ENCODE measurements around the gene CD86. TPM values are rescaled to one million over a fixed set of nuclear protein-coding genes. Genes with fewer than 3 reads are reported as not detected.

Gene CD86
- total and polyA plus RNA-seq, 2 of the 8 experiments (the other 6 are each of a cell fraction or from before 2014, with no cell fraction given), result 0.12 to 0.30 TPM

DNA sequence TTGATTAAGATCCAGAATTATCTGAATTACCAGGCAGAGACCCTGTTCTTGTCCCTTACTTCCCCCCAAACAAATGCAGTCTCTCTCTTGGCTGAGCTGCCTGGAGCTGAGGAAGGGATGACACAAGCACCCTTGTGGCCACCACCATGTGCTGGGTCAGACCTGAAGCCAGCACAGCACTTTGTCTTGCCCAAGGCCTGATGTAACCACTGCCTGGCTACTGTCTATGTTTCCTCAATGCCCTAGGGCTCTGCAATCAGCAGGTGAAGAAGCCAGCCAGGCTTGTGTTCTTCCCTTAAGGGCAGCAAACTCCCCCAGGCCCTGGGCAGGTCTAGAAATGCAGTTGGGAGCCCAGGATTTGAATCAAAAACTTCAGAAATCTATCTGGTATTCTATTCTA lies 112.5 kb downstream of the CD86 start:
- Histone ChIP-seq H3K4me1 (replicated peaks in 1 of 4; ENCODE audit: control insufficient read depth in 3 of 4, insufficient read depth in 4 of 4, low read length in 3 of 4) (no peaks in the 10 kb centered on the region), H2BK5ac (ENCODE audit: low read depth, low read length) (no peak overlapping the region), H4K20me1 (replicated peaks in 1 of 2; ENCODE audit: control insufficient read depth in 1 of 2, insufficient read depth in 2 of 2, low read length in 2 of 2) (no peaks in the 10 kb centered on the region), H3K18ac (ENCODE audit: extremely low read depth, low read length) (no peak overlapping the region), H2BK15ac (ENCODE audit: low read length) (no peak overlapping the region), H3K4ac (replicated peaks; ENCODE audit: insufficient read length, low read depth, low read length) (no peak overlapping the region), H3K79me2 (ENCODE audit: control insufficient read depth in 1 of 2, insufficient read depth in 2 of 2, low read length in 2 of 2) (no peaks in the 10 kb centered on the region), H2BK20ac (ENCODE audit: low read length) (no peak overlapping the region), H3K79me1 (ENCODE audit: low read depth, low read length) (no peaks in the 10 kb centered on the region), H2BK12ac (ENCODE audit: low read depth, low read length) (no peak overlapping the region), H2AFZ (ENCODE audit: low read length) (no peak overlapping the region), H3K23me2 (ENCODE audit: low read depth, low read length) (no peaks in the 10 kb centered on the region), H3K4me2 (ENCODE audit: insufficient read depth in 1 of 2, low read depth in 2 of 2, low read length in 2 of 2) (no peak overlapping the region), H3K9me3 (ENCODE audit: insufficient read depth in 2 of 2, low read depth in 1 of 2, low read length in 1 of 2) (peaks cover 0 to 4% of the 10 kb centered on the region in 2 experiments; a peak in 1 of 4 replicates), H4K91ac (replicated peaks; ENCODE audit: insufficient read length, low read length) (no peak overlapping the region), H4K5ac (ENCODE audit: insufficient read length, low read depth, low read length) (no peak overlapping the region), H2AK5ac (ENCODE audit: low read depth, low read length) (no peak overlapping the region), H3K14ac (ENCODE audit: insufficient read length) (no peak overlapping the region), H3K27me3 (replicated peaks in 1 of 4; ENCODE audit: control insufficient read depth in 3 of 4, extremely low read depth in 1 of 4, insufficient read depth in 3 of 4, low read length in 3 of 4) (no peaks in the 10 kb centered on the region; a peak in 1 of 7 replicates), H3K4me3 (ENCODE audit: extremely low read depth in 1 of 4, insufficient read depth in 2 of 4, low read depth in 3 of 4, low read length in 4 of 4) (no peak overlapping the region), H3K56ac (replicated peaks; ENCODE audit: insufficient read length, low read depth, low read length) (no peak overlapping the region), H3K36me3 (ENCODE audit: control insufficient read depth in 2 of 4, insufficient read depth in 4 of 4, low read length in 3 of 4) (no peaks in the 10 kb centered on the region), H4K8ac (ENCODE audit: extremely low read depth, insufficient read depth, low read length) (no peak overlapping the region), H3K23ac (ENCODE audit: insufficient read length) (no peak overlapping the region), H3K27ac (ENCODE audit: low read depth, low read length) (no peak overlapping the region), H2BK120ac (replicated peaks; ENCODE audit: low read depth, low read length) (no peak overlapping the region), H3K9ac (replicated peaks in 1 of 4; ENCODE audit: extremely low read depth in 1 of 4, low read depth in 3 of 4, low read length in 3 of 4) (no peak overlapping the region)
- CTCF ChIA-PET (ENCODE audit: partially characterized antibody), result interaction anchor here (1.2 kb wide), 1 partner anchor 66 kb away, joined by 3 read pairs; no protein-coding TSS in a partner anchor
- FAIRE-seq (no peak), DNase-seq (ENCODE audit: low read depth in 1 of 2, low spot score in 2 of 2) (no peak)
- POLR2A ChIA-PET (ENCODE audit: partially characterized antibody), result no interaction called here
- no peak for TF ChIP-seq SP2 (IDR thresholded peaks at IDR 0.05; ENCODE audit: low read length)
- TF ChIP-seq TAF7 (optimal IDR thresholded peaks at IDR 0.05; ENCODE audit: borderline replicate concordance, low read depth, low read length), result no peak
- no peak for TF ChIP-seq RFX5 (IDR thresholded peaks at IDR 0.05; ENCODE audit: borderline replicate concordance, low read depth, low read length)
- TF ChIP-seq CREB1 (IDR thresholded peaks at IDR 0.05), result no peak
- no peak for TF ChIP-seq CTCF (IDR thresholded peaks at IDR 0.05; ENCODE audit: control extremely low read depth in 1 of 3, insufficient read depth in 1 of 3, low read depth in 1 of 3, low read length in 3 of 3)
- no peak for TF ChIP-seq SRF (IDR thresholded peaks at IDR 0.05; ENCODE audit: low read depth, low read length)
- no peak for TF ChIP-seq GABPA (IDR thresholded peaks at IDR 0.05; ENCODE audit: borderline replicate concordance, insufficient read depth, low read length)
- no peak for TF ChIP-seq SAP30 (IDR thresholded peaks at IDR 0.05; ENCODE audit: insufficient read depth, insufficient replicate concordance, low read length)
- no peak for TF ChIP-seq FOSL1 (IDR thresholded peaks at IDR 0.05; ENCODE audit: insufficient read depth, low read depth, low read length)
- TF ChIP-seq TAF1 (IDR thresholded peaks at IDR 0.05; ENCODE audit: low read depth, low read length), result no peak
- TF ChIP-seq CHD1 (IDR thresholded peaks at IDR 0.05; ENCODE audit: low read depth, low read length), result no peak
- no peak for TF ChIP-seq POLR2AphosphoS5 (IDR thresholded peaks at IDR 0.05; ENCODE audit: low read depth, low read length)
- no peak for TF ChIP-seq SP1 (IDR thresholded peaks at IDR 0.05; ENCODE audit: low read depth, low read length)
- no peak for TF ChIP-seq EP300 (IDR thresholded peaks at IDR 0.05; ENCODE audit: borderline replicate concordance in 1 of 2, low read depth in 2 of 2, low read length in 2 of 2)
